Fibroblast of lung (primary cell): ENCODE data around the gene MRPL57. TPM values are rescaled to one million over a fixed set of nuclear protein-coding genes. Genes with fewer than 3 reads are reported as not detected.
A peak's percentile ranks its signal among the peaks of the same experiment; 100 is the strongest.

Experiments used
- DNase-seq, 2 donors: peaks; one replicate each; pipeline versions ENCODE4 v3.0.0 to v3.0.0-alpha.2; 2010; ENCODE audit warnings: low read depth in 2 of 2
- H2AFZ ChIP-seq: 2 replicates; pipeline ENCODE4 v1.5.1; 2012; ENCODE audit warnings: low read length, control low read depth, inconsistent platforms
- H3K27ac ChIP-seq: 2 replicates; pipeline ENCODE4 v1.5.1; 2011; ENCODE audit warnings: low read length, control low read depth; ENCODE audit not compliant: insufficient read depth
- H3K27me3 ChIP-seq: 2 replicates; pipeline ENCODE4 v1.5.1; 2011; ENCODE audit warnings: mild to moderate bottlenecking, low read length; ENCODE audit not compliant: control insufficient read depth, insufficient read depth
- H3K36me3 ChIP-seq: 2 replicates; pipeline ENCODE4 v1.5.1; 2011; ENCODE audit warnings: low read length; ENCODE audit not compliant: control insufficient read depth, insufficient read depth
- H3K4me1 ChIP-seq: 2 replicates; pipeline ENCODE4 v1.5.1; 2011; ENCODE audit warnings: low read length; ENCODE audit not compliant: control insufficient read depth, insufficient read depth; ENCODE audit errors: extremely low read depth
- H3K4me2 ChIP-seq: 2 replicates; pipeline ENCODE4 v1.5.1; 2011; ENCODE audit warnings: low read length, control low read depth; ENCODE audit not compliant: insufficient read depth; ENCODE audit errors: extremely low read depth
- H3K4me3 ChIP-seq, 4 experiments: fragments of 200-600 bp in 1 of 4; sonication (generic) in 1 of 4; replicated peaks in 1 of 4; 2 replicates each; pipeline ENCODE4 v1.5.1; 2011 to 2016; ENCODE audit warnings: low read length in 4 of 4, low read depth in 3 of 4, mild to moderate bottlenecking in 3 of 4, control low read depth in 2 of 4, inconsistent platforms in 1 of 4, mixed read lengths in 1 of 4; ENCODE audit not compliant: insufficient read depth in 1 of 4; ENCODE audit errors: control extremely low read depth in 1 of 4
- H3K79me2 ChIP-seq: 2 replicates; pipeline ENCODE4 v1.5.1; 2012; ENCODE audit warnings: mild to moderate bottlenecking, low read length, inconsistent platforms; ENCODE audit not compliant: control insufficient read depth, insufficient read depth
- H3K9ac ChIP-seq: 2 replicates; pipeline ENCODE4 v1.5.1; 2011; ENCODE audit warnings: mild to moderate bottlenecking, low read length, control low read depth; ENCODE audit not compliant: insufficient read depth
- H3K9me3 ChIP-seq: 2 replicates; pipeline ENCODE4 v1.5.1; 2012; ENCODE audit warnings: low read depth, low read length; ENCODE audit not compliant: control insufficient read depth, insufficient read depth
- H4K20me1 ChIP-seq: 2 replicates; pipeline ENCODE4 v1.5.1; 2011; ENCODE audit warnings: low read length; ENCODE audit not compliant: control insufficient read depth, insufficient read depth; ENCODE audit errors: extremely low read depth
- EZH2 ChIP-seq: IDR thresholded peaks from 2 replicates; pipeline ENCODE4 v1.5.1; 2012; ENCODE audit warnings: low read length, control low read depth, mild to moderate bottlenecking; ENCODE audit errors: missing control alignments
- polyA plus RNA-seq, 2 donors: library from polyadenylated mRNA; depleted of rRNA in 1 of 2; stranded (reverse) in 1 of 2; unstranded in 1 of 2; fragments of >200 nt; gene quantifications; 2 replicates each; pipeline ENCODE4 v1.2.1, GENCODE V29; 2011 to 2012; ENCODE audit warnings: missing spikeins in 1 of 2
- total RNA-seq: library from RNA; depleted of rRNA; stranded (reverse); fragments of >200 nt; gene quantifications from 2 replicates; pipeline ENCODE4 v1.2.1, GENCODE V29; 2014
- TF ChIP-seq, protein P1 (sequence below), 2 donors: IDR thresholded peaks in 1 of 2; conservative IDR thresholded peaks in 1 of 2; 1 replicate in 1 of 2; 2 replicates in 1 of 2; pipeline ENCODE4 v1.5.1; 2011 to 2012; ENCODE audit warnings: low read length in 2 of 2, control low read depth in 1 of 2, inconsistent platforms in 1 of 2, low read depth in 1 of 2, mild to moderate bottlenecking in 1 of 2

MRPL57 gene
- total and polyA plus RNA-seq, 2 donors (not counting 1 experiment from before 2014, with no cell fraction given) = 8.9 to 29.4 TPM

DNA sequence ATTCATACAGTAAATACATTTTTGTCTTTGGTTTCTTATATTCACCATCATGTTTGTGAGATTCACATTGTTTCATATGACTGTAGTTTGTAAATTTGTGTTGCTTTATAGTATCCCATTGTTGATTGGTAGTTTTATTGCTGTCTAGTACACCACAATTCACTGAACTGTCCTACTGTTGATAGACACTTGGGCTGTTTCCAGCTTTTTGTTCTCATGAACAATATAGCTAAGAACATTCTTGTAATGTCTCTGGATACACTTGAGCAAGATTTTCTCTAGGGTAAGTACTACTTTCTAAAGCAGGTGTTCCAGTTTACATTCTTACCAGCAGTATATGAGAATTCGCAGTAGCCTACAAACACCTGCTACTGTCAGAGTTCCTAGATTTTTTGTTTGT lies 37.9 kb upstream of the MRPL57 start:
- Histone ChIP-seq H2AFZ (no peak overlapping the region), H3K79me2 (peaks cover 31% of the 10 kb centered on the region)
- TF ChIP-seq EZH2 = no peak
- TF ChIP-seq, protein P1, sequence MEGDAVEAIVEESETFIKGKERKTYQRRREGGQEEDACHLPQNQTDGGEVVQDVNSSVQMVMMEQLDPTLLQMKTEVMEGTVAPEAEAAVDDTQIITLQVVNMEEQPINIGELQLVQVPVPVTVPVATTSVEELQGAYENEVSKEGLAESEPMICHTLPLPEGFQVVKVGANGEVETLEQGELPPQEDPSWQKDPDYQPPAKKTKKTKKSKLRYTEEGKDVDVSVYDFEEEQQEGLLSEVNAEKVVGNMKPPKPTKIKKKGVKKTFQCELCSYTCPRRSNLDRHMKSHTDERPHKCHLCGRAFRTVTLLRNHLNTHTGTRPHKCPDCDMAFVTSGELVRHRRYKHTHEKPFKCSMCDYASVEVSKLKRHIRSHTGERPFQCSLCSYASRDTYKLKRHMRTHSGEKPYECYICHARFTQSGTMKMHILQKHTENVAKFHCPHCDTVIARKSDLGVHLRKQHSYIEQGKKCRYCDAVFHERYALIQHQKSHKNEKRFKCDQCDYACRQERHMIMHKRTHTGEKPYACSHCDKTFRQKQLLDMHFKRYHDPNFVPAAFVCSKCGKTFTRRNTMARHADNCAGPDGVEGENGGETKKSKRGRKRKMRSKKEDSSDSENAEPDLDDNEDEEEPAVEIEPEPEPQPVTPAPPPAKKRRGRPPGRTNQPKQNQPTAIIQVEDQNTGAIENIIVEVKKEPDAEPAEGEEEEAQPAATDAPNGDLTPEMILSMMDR (conservative IDR thresholded peaks at IDR 0.05 in 1 of 2, IDR thresholded peaks at IDR 0.05 in 1 of 2; ENCODE audit: low read depth in 1 of 2, low read length in 2 of 2) = no peak

DNA sequence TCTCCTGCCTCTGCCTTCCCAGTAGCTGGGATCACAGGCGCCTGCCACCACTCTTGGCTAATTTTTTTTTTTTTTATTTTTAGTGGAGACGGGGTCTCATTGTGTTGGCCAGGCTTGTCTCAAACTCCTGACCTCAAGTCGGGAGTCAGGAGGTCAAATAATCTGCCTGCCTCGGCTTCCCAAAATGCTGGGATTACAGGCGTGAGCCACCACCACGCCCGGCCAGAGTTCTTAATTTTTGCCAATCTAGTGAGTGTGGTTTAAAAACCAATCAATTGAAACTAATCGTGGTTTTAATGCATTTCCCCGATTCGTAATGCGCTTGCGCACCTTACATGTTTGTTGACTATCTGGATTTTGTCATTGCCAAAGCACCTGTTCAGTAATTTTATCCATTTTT lies 37.1 kb upstream of the MRPL57 start:
- H4K20me1 ChIP-seq = no peaks in the 10 kb centered on the region
- peaks cover 37% of the 10 kb centered on the region for H3K79me2 ChIP-seq
- H3K9ac ChIP-seq = no peak overlapping the region
- no peak for DNase-seq
- no peaks in the 10 kb centered on the region for H3K27me3 ChIP-seq
- no peak overlapping the region for H2AFZ ChIP-seq
- H3K9me3 ChIP-seq = no peaks in the 10 kb centered on the region
- TF ChIP-seq, protein P1 (conservative IDR thresholded peaks at IDR 0.05 in 1 of 2, IDR thresholded peaks at IDR 0.05 in 1 of 2; ENCODE audit: low read depth in 1 of 2, low read length in 2 of 2) = no peak
- TF ChIP-seq EZH2 = no peak
- peak overlapping the region; percentile 75 to 98 (median 82) for H3K4me3 ChIP-seq
- H3K36me3 ChIP-seq = no peaks in the 10 kb centered on the region
- H3K4me2 ChIP-seq = peak overlapping the region; percentile 75
- peaks cover 4% of the 10 kb centered on the region for H3K4me1 ChIP-seq
- H3K27ac ChIP-seq = peak overlapping the region; percentile 96

More for the DNA sequence above, 37.9 kb upstream of the MRPL57 start:
- H3K36me3 ChIP-seq = no peaks in the 10 kb centered on the region
- no peak overlapping the region for H3K4me3 ChIP-seq
- no peak for DNase-seq
- H3K4me1 ChIP-seq = peaks cover 4% of the 10 kb centered on the region
- no peaks in the 10 kb centered on the region for H3K9me3 ChIP-seq
- H3K27ac ChIP-seq = no peak overlapping the region
- no peak overlapping the region for H3K9ac ChIP-seq
- H4K20me1 ChIP-seq = no peaks in the 10 kb centered on the region
- no peak overlapping the region for H3K4me2 ChIP-seq
- H3K27me3 ChIP-seq = no peaks in the 10 kb centered on the region

DNA sequence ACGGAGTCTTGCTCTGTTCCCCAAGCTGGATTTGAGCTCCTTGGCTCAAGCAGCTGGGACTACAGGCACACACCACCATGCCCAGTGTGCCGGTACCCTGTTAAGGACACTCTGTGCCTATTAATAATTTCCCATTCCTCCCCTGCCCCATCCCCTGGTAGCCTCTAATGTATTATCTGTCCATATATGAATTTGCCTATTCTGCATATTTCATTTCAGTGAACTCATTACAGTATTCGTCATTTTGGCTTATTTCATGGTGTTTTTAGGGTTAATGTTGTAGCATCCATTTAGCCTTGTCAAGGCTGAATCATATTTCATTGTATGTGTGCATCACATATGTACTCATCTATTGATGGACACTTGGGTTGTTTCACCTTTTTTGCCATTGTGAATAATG lies 33.7 kb upstream of the MRPL57 start:
- no peak for DNase-seq
- no peak overlapping the region for H3K9ac ChIP-seq
- H3K27ac ChIP-seq = no peak overlapping the region
- no peak overlapping the region for H2AFZ ChIP-seq
- H3K36me3 ChIP-seq = peaks cover 4% of the 10 kb centered on the region
- H3K4me3 ChIP-seq = peak overlapping the region in 1 of 4 experiments; percentile 21
- peaks cover 44% of the 10 kb centered on the region for H3K79me2 ChIP-seq
- H3K4me1 ChIP-seq = peaks cover 4% of the 10 kb centered on the region
- peak overlapping the region; percentile 0 for H3K4me2 ChIP-seq
- no peaks in the 10 kb centered on the region for H4K20me1 ChIP-seq
- H3K9me3 ChIP-seq = no peaks in the 10 kb centered on the region
- H3K27me3 ChIP-seq = no peaks in the 10 kb centered on the region
- no peak for TF ChIP-seq EZH2
- TF ChIP-seq, protein P1 (conservative IDR thresholded peaks at IDR 0.05 in 1 of 2, IDR thresholded peaks at IDR 0.05 in 1 of 2; ENCODE audit: low read depth in 1 of 2, low read length in 2 of 2) = no peak
